HL-60 (cell line): ENCODE data around the gene CENPC.

Source experiments
- DNase-seq, 2 experiments: peaks; one replicate each; pipeline ENCODE4 v3.0.0-alpha.2; 2010 to 2020; ENCODE audit warnings: low read depth in 1 of 2, low spot score in 1 of 2
- H3K27ac ChIP-seq: fragments of 250-450 bp; sonication (Bioruptor Pico); replicated peaks from 2 replicates; pipeline ENCODE4 v1.5.1; 2020; ENCODE audit warnings: mild to moderate bottlenecking, moderate library complexity
- H3K27me3 ChIP-seq: fragments of 250-450 bp; sonication (Bioruptor Pico); 2 replicates; pipeline ENCODE4 v1.5.1; 2021; ENCODE audit warnings: mild to moderate bottlenecking, moderate library complexity; ENCODE audit not compliant: insufficient read depth, poor library complexity, severe bottlenecking
- H3K4me3 ChIP-seq: replicated peaks from 2 replicates; pipeline ENCODE4 v1.5.1; 2011; ENCODE audit warnings: mild to moderate bottlenecking, control low read depth, low read length; ENCODE audit not compliant: insufficient read depth
- CTCF ChIP-seq: IDR thresholded peaks from one replicate; pipeline ENCODE4 v1.5.1; 2011; ENCODE audit warnings: low read length, control low read depth, inconsistent platforms; ENCODE audit not compliant: insufficient read depth
- GABPA ChIP-seq: IDR thresholded peaks from 2 replicates; pipeline ENCODE4 v1.6.1; 2012; ENCODE audit warnings: low read depth
- POLR2AphosphoS5 ChIP-seq: IDR thresholded peaks from 2 replicates; pipeline ENCODE4 v1.6.1; 2012; ENCODE audit warnings: low read depth
- SPI1 ChIP-seq: IDR thresholded peaks from 2 replicates; pipeline ENCODE4 v1.6.1; 2012; ENCODE audit warnings: low read depth, mild to moderate bottlenecking, borderline replicate concordance
- TF ChIP-seq, protein P1 (sequence below): IDR thresholded peaks from 2 replicates; pipeline ENCODE4 v1.6.1; 2012; ENCODE audit warnings: low read depth; ENCODE audit not compliant: insufficient replicate concordance

Gene CENPC

DNA sequence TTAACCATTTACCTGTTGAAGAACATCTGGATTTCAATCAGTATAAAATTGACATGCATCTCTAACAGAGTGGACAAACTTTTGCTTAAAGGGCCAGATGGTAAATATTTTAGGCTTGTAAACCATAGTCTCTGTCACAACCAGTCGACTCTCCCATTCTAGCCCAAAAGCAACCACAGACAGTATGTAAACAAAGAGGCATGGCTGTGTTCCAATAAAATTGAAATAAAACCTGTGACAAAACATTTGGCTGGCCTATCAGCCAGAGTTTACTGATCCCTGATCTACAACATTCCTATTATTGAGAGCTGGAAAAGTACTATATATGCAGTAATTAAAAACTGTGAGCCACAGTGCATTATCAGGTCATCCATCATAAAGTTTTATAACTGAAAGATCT, 3.2 kb downstream of the CENPC start:
- TF ChIP-seq CTCF, result no peak
- TF ChIP-seq SPI1, result no peak
- TF ChIP-seq, protein P1, sequence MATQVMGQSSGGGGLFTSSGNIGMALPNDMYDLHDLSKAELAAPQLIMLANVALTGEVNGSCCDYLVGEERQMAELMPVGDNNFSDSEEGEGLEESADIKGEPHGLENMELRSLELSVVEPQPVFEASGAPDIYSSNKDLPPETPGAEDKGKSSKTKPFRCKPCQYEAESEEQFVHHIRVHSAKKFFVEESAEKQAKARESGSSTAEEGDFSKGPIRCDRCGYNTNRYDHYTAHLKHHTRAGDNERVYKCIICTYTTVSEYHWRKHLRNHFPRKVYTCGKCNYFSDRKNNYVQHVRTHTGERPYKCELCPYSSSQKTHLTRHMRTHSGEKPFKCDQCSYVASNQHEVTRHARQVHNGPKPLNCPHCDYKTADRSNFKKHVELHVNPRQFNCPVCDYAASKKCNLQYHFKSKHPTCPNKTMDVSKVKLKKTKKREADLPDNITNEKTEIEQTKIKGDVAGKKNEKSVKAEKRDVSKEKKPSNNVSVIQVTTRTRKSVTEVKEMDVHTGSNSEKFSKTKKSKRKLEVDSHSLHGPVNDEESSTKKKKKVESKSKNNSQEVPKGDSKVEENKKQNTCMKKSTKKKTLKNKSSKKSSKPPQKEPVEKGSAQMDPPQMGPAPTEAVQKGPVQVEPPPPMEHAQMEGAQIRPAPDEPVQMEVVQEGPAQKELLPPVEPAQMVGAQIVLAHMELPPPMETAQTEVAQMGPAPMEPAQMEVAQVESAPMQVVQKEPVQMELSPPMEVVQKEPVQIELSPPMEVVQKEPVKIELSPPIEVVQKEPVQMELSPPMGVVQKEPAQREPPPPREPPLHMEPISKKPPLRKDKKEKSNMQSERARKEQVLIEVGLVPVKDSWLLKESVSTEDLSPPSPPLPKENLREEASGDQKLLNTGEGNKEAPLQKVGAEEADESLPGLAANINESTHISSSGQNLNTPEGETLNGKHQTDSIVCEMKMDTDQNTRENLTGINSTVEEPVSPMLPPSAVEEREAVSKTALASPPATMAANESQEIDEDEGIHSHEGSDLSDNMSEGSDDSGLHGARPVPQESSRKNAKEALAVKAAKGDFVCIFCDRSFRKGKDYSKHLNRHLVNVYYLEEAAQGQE, result no peak
- no peak for TF ChIP-seq GABPA
- no peak for TF ChIP-seq POLR2AphosphoS5
- Histone ChIP-seq H3K27ac (no peak overlapping the region), H3K4me3 (no peak overlapping the region), H3K27me3 (no peaks in the 10 kb centered on the region)
- DNase-seq, result no peak

GRCh38 chr4:67539830-67540229, 5.5 kb downstream of the CENPC start:
- Histone ChIP-seq H3K27me3 (no peaks in the 10 kb centered on the region), H3K27ac (no peak overlapping the region), H3K4me3 (no peak overlapping the region)
- no peak for DNase-seq
- no peak for TF ChIP-seq CTCF
- TF ChIP-seq, protein P1, result no peak
- no peak for TF ChIP-seq GABPA
- no peak for TF ChIP-seq POLR2AphosphoS5
- no peak for TF ChIP-seq SPI1

DNA sequence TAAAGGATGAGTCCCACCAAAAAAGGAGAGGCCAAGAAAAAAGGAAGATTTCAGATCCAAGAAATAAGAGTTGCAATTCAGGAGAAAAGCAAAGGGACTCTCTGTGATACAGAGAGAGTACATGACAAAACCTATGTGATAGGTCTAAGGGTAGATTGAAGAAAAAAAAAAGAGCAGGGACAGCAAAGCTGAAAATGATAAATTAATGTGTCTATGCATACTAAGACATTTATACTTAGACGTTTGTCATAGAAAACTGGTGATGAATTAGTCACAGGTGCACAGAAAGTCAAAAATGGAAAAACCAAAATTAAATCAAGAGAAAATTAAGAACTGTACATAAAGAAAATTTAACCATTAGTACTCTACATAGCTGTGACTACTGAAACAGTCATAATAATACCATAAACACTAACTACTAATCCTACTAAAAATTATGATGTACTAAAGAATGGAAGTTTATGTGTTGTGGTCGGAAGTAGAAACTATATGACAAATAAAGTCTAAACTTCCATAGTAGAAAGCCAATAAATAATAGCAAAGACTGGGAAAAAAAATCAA, 9.9 kb downstream of the CENPC start:
- no peak for DNase-seq
- Histone ChIP-seq H3K27me3 (no peaks in the 10 kb centered on the region), H3K4me3 (no peak overlapping the region), H3K27ac (no peak overlapping the region)
- no peak for TF ChIP-seq SPI1
- TF ChIP-seq, protein P1, result no peak
- TF ChIP-seq POLR2AphosphoS5, result no peak
- TF ChIP-seq CTCF, result no peak
- no peak for TF ChIP-seq GABPA
